Activated CD4-positive, alpha-beta T cell treated with anti-CD3 and anti-CD28 coated beads, Interleukin-10, Interleukin-2, amounts not matched to agents 100 ng/mL and 50 ng/mL, durations not matched to agents 16 hours and 8 hours (primary cell): ENCODE data around the gene CDHR5.
"Not testable (repeated sequence)": the region's sequence is repeated elsewhere in the genome, so short reads cannot be mapped to it uniquely, and the experiment has no call there.

Experiments
- DNase-seq: peaks from one replicate; pipeline ENCODE4 v3.0.0-alpha.2; 2020

The CDHR5 gene

GRCh38 chr11:624705-625635, at the start of gene CDHR5:
Gene CDHR5, minus strand, starts transcription at chr11:624955. Its CDS starts 53 bp downstream, at chr11:624902.
- no peak for DNase-seq

- DNase-seq, result no peak
Observed at GRCh38 chr11:674406-674805, 49.7 kb upstream of the CDHR5 start.

- no peak for DNase-seq
Observed at GRCh38 chr11:673866-674265, 49.1 kb upstream of the CDHR5 start.

GRCh38 chr11:665704-666281, 41.0 kb upstream of the CDHR5 start:
- DNase-seq, result no peak

- no peak for DNase-seq
Observed at GRCh38 chr11:665062-665703, 40.4 kb upstream of the CDHR5 start.

GRCh38 chr11:662689-663274, 38.0 kb upstream of the CDHR5 start:
- peak; percentile 41 for DNase-seq

GRCh38 chr11:660681-661444, 36.1 kb upstream of the CDHR5 start:
- no peak for DNase-seq

GRCh38 chr11:660281-660680, 35.5 kb upstream of the CDHR5 start:
- no peak for DNase-seq

- DNase-seq, result no peak
Observed at GRCh38 chr11:659532-660085, 34.9 kb upstream of the CDHR5 start.

GRCh38 chr11:657691-658126, 33.0 kb upstream of the CDHR5 start:
- no peak for DNase-seq

GRCh38 chr11:656866-657265, 32.1 kb upstream of the CDHR5 start:
- no peak for DNase-seq

- no peak for DNase-seq
Observed at GRCh38 chr11:656426-656825, 31.7 kb upstream of the CDHR5 start.

GRCh38 chr11:655036-655726, 30.4 kb upstream of the CDHR5 start:
- DNase-seq, result no peak

- DNase-seq, result not testable (repeated sequence)
Observed at GRCh38 chr11:654444-654843, 29.7 kb upstream of the CDHR5 start.

- no peak for DNase-seq
Observed at GRCh38 chr11:653837-654236, 29.1 kb upstream of the CDHR5 start.

GRCh38 chr11:653136-653535, 28.4 kb upstream of the CDHR5 start:
- not testable (repeated sequence) for DNase-seq

GRCh38 chr11:650482-650881, 25.7 kb upstream of the CDHR5 start:
- DNase-seq, result no peak

GRCh38 chr11:647672-648158, 23.0 kb upstream of the CDHR5 start:
- DNase-seq, result not testable (repeated sequence)

- DNase-seq, result no peak
Observed at GRCh38 chr11:646214-646613, 21.5 kb upstream of the CDHR5 start.

- DNase-seq, result peak; percentile 35
Observed at GRCh38 chr11:645536-645935, 20.8 kb upstream of the CDHR5 start.
